Renal cortex interstitium (tissue), 11 donors: ENCODE measurements around the gene GPSM3. TPM values are rescaled to one million over a fixed set of nuclear protein-coding genes. Genes with fewer than 3 reads are reported as not detected.

Source experiments
- DNase-seq, 11 donors: peaks; one replicate each; pipeline ENCODE4 v3.0.0-alpha.2; 2013; ENCODE audit warnings: low read depth in 9 of 11, low spot score in 4 of 11; ENCODE audit errors: extremely low read depth in 1 of 11
- polyA plus RNA-seq, 3 donors: library from polyadenylated mRNA; unstranded; fragments of 120-200 nt; gene quantifications; one replicate each; pipeline ENCODE4 v1.2.1, GENCODE V29; 2013; ENCODE audit not compliant: insufficient read length in 3 of 3

GPSM3 gene
- polyA plus RNA-seq, 3 donors, result 9.4 to 13.1 (median 9.9) TPM

DNA sequence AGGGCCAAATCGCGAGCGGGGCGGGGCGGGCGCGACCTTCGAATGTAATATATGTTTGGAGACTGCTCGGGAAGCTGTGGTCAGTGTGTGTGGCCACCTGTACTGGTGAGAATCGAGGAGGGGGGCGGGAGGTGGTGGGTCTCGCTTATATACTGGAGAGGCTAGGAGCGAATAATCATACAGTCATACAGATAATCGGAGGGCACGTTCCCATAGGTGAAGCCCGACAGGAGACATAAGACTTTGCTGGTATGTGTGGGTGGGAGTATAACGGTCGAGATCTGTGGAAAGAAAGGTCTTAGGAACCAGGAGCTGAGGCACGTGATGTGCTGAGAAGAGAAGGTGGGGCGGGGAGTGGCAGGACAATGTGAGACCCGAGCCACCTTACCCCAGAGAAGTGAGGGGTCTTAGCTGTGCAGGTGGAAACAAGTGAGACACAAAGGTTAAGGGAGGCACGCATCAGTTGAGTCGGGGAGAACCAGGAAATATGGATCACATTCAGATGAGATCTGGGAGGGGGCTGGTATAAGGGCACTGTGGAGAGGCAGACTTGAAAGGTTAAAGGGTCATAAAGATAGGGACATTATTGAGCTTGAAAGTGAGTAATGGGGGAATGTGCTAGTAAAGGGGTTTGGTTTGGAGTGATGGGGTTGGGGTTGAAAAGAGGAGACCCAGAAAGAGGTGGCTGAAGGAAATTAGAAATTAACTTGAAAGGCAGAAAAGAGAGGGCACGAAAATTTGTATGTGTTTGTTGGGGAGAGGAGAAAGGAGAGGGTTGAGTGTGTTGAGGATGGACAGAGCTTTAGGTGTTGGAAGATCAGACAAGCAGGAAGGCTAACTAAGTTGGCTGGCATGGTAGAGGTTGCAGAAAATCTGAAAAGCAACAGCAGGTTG is 13.6 kb downstream of the GPSM3 start:
- DNase-seq, result no peak

DNA sequence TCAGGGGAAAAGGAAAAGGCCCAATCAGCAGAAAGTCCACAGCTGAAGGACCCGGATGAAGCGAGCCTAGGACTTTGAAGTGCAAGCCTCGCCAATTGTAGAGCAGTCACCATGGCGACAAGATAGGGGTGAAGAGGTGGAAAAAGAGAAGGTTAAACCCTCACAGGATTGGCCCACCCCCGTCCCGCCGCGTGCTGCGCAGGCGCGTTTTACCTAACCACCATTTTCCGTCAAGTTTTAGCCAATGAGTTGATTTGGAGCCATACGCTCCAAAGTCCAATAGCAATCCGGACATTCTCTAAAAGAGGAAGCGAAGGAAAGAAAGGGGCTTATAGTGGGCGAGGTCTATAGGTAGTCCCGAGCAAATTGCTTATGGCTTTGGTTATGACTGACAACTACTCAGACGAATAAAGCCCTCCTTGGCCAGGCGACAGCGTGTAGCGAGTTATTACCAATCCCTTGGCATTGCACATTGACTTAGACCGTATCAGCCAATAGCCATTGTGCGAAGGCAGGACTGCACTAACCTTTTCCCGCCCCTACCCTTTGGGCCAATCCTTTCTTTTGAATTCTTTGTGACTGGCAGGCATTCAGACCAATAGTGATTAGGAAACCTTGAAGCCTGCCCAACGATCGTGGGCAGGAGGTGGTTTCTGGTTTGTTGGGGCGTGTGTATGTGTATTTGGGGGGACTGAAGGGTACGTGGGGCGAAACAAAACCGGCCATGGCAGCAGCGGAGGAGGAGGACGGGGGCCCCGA is 14.5 kb downstream of the GPSM3 start, which contains the start of gene RNF5:
Gene RNF5, plus strand, starts transcription at position 618 of the 759 bp plus-strand sequence. Its CDS starts 107 bp downstream, at position 725.
- DNase-seq, result peak; percentile 99 to 100 (median 100)

DNA sequence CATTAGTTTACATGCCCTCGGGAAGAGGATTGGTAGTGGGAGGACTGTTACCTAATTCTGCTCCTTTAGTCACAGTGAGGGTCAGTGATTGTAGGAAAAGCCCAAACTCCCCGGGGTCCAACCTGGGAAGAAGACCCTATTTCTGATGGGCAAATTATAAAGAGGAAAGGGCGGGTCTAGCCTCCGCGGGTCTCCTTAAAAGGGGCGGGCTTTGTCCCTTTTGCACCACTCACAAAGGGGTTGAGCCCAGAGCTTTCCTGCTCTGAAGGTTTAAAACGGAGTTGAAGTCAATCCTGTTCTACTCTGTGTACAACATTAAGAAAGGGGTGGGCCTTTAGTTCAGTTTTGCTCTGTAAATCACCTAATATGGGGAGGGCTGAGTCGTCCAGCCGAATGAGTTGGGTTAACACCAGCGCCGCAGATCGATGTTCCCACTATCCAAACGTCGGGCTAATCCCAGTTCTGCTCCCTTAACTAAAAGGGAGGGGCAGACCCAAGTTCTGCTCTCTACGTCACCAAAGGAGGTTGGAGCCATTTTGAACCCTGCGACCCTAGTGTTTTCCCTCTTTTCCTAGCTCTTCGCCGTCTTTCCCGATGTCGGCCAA is 15.2 kb downstream of the GPSM3 start:
- DNase-seq, result peak in 1 of 11 donors; percentile 67

DNA sequence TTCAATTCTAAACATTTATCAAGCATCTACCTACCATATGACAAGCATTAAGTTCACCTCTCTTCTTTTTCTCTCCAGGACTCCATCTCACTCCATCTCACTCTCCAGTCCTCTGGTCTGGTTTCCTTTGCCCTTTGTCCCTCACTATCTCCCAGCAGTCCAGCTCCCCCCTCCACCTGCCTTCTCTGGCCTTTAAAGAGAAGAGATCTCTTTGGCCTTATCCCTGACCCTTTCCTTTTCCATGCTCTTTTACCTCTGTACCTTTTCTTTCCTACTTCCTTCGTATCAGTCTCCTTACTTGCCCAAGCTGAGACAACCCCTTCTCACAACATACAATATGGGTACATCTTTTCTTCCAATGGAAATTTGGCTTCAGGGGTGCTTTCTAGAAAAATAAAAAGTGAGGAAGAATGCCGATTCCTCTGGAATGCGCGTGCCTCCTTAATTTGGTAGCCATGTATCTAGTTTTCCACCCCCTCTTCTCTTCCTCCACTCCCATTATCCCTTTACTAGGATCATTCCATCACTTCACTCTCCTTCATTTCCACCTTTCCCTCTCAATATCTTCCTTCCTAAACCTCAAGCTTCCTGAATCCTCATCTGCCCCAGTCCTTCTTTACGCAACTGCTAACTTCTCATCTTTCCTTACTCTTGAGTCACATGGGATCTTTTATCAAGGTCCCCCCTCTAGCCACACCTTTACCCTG is 15.8 kb downstream of the GPSM3 start:
- no peak for DNase-seq

DNA sequence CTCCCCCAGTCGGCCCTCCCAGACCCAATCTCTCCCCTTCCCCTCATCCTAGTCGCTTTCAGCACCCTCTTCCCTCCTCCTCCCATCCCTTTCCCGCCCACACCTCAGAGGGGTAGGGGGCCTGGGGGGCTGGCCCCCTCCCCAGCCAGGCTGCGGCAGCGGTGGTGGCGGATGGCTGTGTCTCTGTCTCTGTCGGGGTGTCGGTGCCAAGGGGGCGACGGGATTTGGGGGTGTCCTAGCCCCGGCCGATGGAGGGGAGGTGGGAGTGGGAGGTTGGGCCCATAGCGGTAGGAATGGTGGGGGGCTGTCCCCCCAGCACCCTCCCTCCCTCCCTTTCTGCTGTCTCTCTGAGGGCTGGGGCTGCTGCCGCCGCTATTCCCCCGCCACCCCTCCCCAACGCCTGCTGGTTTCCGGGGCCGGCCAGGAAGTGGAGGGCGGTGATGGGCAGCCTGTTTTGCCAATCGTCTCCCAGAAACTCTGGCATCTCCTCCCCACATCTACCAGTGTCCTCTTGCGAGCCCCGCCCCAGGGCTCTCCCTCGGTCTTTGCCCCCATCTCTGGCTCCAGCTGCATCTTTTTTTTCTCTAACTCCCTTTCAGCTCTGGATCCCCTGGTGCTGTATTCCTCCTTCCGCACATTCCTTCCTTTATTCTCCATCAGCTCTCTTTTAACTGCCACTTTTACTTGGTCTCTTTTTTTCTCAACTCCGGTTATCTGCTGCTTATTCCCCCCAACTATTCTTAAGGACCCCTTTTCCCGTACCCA is 16.6 kb downstream of the GPSM3 start, which contains the start of gene AGPAT1:
Gene AGPAT1, minus strand, starts transcription at position 374 of the 765 bp plus-strand sequence. CDS start 4,588 bp downstream, outside the sequence.
- peak; percentile 88 to 99 (median 96) for DNase-seq

DNA sequence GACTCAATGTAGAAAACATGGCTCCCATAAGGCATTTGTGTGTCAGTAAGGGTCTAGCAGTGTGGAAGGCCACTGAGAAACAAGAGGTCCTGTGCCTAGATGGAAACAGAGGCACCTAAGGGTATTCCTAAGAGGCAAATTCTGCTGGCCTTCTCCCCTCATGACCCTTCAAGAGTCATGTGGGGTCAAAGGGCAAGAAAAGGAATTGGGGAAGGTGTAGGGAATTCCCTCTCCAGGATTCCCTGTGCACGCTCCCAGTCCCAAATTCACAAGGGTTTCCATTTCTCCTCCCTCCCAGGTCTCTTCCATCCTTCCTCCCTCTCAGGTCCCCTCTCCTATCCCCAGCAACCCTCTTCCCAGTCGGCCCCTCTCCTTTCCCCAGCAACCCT is 17.1 kb downstream of the GPSM3 start:
- no peak for DNase-seq

DNA sequence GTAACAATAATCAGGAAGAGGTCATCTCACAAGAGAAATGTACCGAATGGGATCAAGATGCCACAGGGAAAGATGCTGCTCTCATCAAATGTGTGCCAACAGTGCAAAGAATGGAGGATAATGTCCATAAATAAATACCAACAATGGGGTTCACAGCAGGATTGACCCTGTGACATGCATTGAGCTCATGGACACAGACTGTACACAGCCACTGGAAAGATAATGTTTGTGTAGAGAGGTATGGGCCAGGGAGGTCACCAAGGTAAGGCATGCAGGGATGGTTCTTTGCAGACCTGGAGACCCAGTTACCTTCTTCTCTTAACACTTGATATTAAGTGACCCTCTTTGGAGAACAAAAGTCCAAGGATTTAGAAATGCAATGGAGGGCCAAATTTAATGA is 18.0 kb downstream of the GPSM3 start:
- no peak for DNase-seq

DNA sequence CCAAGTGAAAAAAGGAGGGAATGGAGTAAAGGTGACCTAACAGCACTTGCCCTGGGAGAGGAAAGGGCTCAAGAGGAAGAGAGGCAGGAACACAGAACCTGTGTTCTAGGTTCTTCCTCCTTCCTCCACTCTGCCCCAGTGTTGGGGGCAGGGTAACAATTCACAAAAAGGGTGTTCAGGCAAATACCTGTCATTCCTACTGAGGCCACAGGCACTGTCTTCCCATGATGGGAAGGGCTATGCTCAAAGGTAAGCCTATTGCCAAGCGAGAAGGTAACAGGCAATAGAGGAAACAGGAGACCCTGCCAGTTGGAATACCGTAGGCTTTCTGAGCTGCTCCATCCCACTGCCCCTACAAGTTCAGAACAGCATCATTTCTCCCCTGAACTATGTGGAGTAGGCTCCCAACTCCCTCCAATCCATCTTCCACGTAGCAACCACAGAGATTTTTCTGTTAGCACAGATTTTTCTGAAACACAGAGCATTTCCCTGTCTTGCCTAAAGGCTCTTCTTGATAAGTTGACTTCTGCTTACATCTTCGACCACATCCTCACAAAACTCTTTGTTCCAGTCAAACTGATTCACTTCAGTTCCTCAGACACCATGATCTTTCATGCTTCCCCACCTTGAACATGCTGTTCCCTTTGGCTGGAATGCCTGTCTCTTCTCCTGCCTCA is 19.3 kb downstream of the GPSM3 start:
- no peak for DNase-seq

DNA sequence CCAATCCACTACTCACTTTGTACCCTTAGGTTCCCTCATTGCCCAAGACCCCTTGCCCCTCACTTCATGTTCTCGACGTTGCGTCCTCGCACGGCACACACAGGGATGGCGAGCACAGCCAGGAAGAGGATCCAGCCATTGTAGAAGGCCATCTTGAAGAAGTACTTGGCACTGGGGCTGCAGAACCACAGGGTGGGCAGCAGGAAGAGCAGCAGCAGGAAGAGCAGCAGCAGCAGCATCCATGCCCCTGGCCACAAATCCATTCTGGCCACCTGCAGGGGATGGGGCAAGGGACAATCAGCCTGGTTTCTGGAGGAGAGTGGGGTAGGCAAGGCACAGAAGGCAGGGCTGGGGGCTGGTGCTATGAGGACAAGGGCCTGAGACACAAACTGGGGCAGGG is 21.2 kb downstream of the GPSM3 start:
- DNase-seq, result no peak

DNA sequence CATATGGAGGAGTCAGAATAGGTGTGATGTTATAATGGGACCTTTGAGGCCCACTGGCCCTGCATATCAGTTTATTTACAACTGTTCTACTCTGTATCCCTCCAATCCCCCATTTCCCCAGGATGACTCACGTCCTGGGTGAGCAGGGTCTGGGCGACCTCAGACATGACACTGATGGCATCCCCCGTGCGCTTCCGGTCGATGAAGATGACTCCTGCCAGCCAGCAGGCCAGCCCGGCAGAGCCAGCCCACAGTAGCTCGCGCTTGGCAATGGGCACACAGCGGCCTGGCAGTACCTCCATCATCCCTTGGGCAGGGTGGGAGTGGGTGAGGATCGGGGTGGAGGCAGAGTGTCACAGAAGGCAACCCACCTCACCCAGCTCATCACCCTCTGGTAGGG is 22.1 kb downstream of the GPSM3 start:
- DNase-seq, result no peak

DNA sequence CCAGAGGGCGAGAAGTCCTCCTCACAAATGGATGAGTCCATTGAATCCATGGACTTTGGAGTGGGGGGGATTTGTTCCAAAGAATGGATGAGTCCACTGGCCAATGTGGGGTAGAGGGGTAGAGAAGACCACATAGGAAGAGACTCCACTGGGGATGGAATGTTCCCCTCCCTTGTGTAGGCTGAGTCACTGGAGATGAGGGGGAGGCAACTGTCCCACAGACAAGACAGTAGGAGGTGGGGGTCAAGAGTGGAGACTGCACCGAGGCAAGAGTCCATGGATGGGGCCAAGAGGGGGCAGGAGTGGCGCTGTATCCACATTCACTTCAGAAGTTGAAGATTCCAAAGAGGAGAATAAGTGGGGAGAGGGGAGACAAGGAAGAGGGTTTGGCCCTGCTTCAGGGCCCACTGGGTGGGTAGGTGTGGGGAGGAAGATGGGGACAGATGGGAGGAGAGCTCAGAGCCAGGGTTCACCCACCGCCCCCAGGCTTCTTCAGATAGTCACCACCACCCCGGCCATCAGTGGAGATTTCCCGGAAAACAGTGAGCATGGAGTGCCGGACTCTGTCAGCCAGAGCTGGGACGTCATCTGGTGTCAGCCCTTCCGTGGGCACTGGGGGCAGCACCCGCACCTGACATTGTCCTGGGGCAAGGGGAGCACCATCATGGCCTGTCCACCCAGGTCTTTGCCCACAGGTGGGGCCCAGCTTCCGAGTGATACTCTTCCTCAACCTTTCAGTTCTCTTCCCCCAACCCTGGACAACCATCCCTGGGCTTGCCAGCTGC is 23.4 kb downstream of the GPSM3 start:
- no peak for DNase-seq

DNA sequence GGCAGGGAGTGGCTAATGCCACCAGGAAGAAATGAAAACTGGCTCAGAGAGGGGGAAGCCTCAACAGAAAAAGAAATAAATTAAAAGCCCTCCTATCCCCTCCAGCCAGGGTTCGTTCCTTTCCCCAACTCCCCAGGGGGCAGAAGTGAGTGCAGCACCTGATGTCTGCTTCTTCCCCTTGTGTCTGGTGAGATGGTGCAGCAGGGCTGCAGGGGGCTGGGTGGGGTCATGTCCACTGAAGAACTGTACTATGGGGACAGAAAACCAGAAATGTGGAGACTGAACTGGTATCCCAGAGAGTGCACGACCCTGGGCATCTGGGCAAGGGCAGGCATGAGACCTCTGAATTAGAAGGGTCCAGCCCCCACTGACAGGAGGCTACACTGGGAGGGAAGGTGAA is 24.1 kb downstream of the GPSM3 start:
- DNase-seq, result no peak

DNA sequence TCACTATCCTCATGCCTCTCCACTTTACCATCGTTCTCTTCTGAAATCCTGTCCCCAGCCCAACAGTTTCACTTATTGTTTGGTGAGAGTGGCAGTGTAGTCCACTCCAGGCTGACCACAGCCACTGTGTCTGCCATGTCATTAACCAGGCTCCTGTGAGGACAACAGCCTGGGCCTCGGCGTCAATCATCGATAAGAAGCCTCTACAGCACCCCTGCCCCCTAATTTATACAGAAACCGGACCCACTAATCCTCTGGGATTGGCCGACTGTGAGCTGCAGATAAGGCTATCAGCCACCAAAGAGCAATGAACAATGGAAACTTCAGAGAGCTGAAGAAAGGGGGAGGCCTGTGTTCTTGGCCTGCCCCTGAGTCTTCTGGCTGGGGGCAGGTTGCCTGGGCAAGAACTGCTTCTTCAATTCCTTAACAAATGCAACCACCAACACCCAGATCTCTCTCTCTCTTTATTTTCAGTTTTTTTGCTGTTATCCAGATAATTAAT is 24.6 kb downstream of the GPSM3 start:
- no peak for DNase-seq

DNA sequence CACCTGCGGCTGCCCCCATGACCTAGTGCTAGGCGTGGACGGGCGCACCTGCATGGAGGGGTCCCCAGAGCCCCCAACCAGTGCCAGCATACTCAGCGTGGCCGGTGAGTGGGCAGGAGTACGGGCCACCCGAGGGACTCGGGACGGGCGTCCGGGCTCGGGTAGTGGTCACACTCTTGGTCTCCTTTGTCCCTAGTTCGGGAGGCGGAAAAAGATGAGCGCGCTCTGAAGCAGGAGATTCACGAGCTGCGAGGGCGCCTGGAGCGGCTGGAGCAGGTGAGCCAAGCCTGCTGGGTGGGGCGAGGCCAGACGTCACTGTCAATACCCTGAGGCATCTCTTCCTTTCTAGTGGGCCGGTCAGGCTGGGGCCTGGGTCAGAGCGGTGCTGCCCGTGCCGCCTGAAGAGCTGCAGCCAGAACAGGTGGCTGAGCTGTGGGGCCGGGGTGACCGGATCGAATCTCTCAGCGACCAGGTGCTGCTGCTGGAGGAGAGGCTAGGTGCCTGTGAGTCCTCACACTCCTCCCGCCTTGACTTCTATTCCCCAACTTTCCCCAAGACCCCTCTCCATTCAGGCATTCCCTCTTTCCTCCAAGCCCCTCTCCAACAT is 25.2 kb downstream of the GPSM3 start:
- no peak for DNase-seq

DNA sequence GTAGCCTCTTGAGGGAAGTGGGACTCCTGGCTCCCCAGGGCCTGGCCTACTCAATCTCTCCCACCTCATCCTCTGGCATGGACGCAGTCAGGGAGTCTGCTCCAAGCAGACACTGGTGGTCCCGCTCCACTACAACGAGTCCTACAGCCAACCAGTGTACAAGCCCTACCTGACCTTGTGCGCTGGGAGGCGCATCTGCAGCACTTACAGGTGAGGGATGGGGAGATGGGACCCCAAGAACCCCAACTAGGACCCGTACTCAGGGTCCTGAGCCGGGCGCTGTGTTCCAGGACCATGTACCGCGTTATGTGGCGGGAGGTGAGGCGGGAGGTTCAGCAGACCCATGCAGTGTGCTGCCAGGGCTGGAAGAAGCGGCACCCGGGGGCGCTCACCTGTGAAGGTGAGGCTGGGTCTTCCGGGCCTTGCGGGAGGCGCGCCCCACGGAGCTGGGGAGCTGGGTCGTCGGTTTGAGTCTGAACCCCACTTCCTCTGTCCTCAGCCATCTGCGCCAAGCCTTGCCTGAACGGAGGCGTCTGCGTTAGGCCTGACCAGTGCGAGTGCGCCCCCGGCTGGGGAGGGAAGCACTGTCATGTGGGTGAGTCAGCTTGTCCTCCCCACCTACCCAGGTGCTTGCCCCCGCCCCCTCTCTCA is 25.9 kb downstream of the GPSM3 start:
- no peak for DNase-seq

DNA sequence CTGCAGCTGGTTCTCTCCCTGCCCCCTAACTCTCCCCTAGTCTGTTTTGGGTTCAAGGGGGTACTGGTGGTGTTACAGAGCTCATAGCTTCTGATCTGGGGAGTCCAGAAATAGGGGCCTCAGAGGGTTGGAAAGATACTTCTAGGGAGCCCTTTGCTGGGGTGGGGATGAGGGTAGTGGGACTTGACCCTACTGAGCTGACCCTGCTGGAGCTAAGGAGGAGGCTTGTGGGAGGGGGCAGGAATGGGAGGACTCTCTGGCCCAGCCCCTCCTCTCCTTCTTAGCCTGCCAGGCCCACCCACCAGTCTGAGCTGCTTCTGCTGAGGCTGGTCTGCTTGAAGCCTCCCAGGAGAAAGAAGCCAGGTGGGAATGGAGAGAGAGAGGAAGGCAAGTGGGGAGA is 28.1 kb downstream of the GPSM3 start, which contains the start of gene EGFL8:
Gene EGFL8, plus strand, starts transcription at position 301 of the 400 bp plus-strand sequence. CDS start 1,571 bp downstream, outside the sequence.
- no peak for DNase-seq
